HepG2 (cell line): Measurements from ENCODE around the gene CCND2. TPM values are rescaled to one million over a fixed set of nuclear protein-coding genes. Genes with fewer than 3 reads are reported as not detected.

Experiments used
- ATAC-seq: fragments of 200-7000 bp; cut with Tn5 transposase; 3 replicates; pipeline ENCODE4 v1.9.1; 2020; ENCODE audit warnings: mild to moderate bottlenecking, moderate library complexity
- BruUV-seq: library from RNA; stranded (reverse); fragments of 400-500 nt; replicated peaks from 2 replicates; lab custom pipeline; 2021; lab: Mats Ljungman, UMichigan
- CTCF ChIA-PET: fragments of 300-600 bp; formaldehyde crosslinking; extraction: SDS; loops from one replicate; lab custom pipeline; 2021; ENCODE audit warnings: low total read pairs, inconsistent platforms, low intra/inter-chr PET ratio; lab: Yijun Ruan, JAX
- POLR2A ChIA-PET: fragments of 350-600 bp; sonication (Branson Sonifier 250); formaldehyde crosslinking; loops from one replicate; lab custom pipeline; 2020; ENCODE audit warnings: antibody characterized with exemption, inconsistent platforms; lab: Yijun Ruan, JAX
- DNase-seq: peaks from one replicate; pipeline ENCODE4 v3.0.0-alpha.2; 2015; ENCODE audit warnings: low spot score
- FAIRE-seq: peaks from 3 replicates; lab custom pipeline; 2011; peaks lifted over from hg19 to GRCh38; lab: Jason Lieb, UNC
- H2AFZ ChIP-seq: one replicate; pipeline ENCODE4 v1.6.1; 2011; ENCODE audit warnings: low read length, inconsistent platforms
- H3K27ac ChIP-seq: fragments of 300-600 bp; 3 replicates; pipeline ENCODE4 v1.8.0; 2011; ENCODE audit warnings: mixed run types, mild to moderate bottlenecking, mixed read lengths, low read length, inconsistent platforms; ENCODE audit not compliant: insufficient read depth; ENCODE audit errors: extremely low read length
- H3K27me3 ChIP-seq, 2 experiments: fragments of 200-600 bp in 1 of 2; 2 replicates in 1 of 2; 3 replicates in 1 of 2; pipeline versions ENCODE4 v1.6.0 to v1.8.0; 2011; ENCODE audit warnings: low read length in 2 of 2, mild to moderate bottlenecking in 2 of 2, moderate library complexity in 2 of 2, inconsistent platforms in 1 of 2; ENCODE audit not compliant: insufficient read depth in 2 of 2, control insufficient read depth in 1 of 2
- H3K36me3 ChIP-seq, 2 experiments: fragments of 200-600 bp in 1 of 2; replicated peaks in 1 of 2; 2 replicates in 1 of 2; 3 replicates in 1 of 2; pipeline versions ENCODE4 v1.5.1 to v1.8.0; 2011; ENCODE audit warnings: low read length in 2 of 2, inconsistent platforms in 1 of 2; ENCODE audit not compliant: insufficient read depth in 2 of 2, control insufficient read depth in 1 of 2
- H3K4me1 ChIP-seq: 2 replicates; pipeline ENCODE4 v1.5.1; 2012; ENCODE audit warnings: low read length, inconsistent platforms; ENCODE audit not compliant: insufficient read depth
- H3K4me2 ChIP-seq: 2 replicates; pipeline ENCODE4 v1.6.0; 2011; ENCODE audit warnings: low read depth, low read length, inconsistent platforms
- H3K4me3 ChIP-seq, 3 experiments: fragments of 200-600 bp in 1 of 3; sonication (generic), shearing (Covaris generic) in 1 of 3; replicated peaks in 1 of 3; 2 replicates each; pipeline ENCODE4 v1.5.1; 2011 to 2016; ENCODE audit warnings: low read length in 3 of 3, inconsistent platforms in 2 of 3, low read depth in 2 of 3, mild to moderate bottlenecking in 2 of 3, control low read depth in 1 of 3, mixed read lengths in 1 of 3; ENCODE audit not compliant: insufficient read depth in 1 of 3
- H3K79me2 ChIP-seq: one replicate; pipeline ENCODE4 v1.6.1; 2011; ENCODE audit warnings: low read length, inconsistent platforms; ENCODE audit not compliant: insufficient read depth
- H3K9ac ChIP-seq: 2 replicates; pipeline ENCODE4 v1.6.0; 2011; ENCODE audit warnings: mild to moderate bottlenecking, low read depth, low read length, inconsistent platforms; ENCODE audit not compliant: insufficient read depth
- H3K9me3 ChIP-seq: 2 replicates; pipeline ENCODE4 v1.5.1; 2012; ENCODE audit warnings: mild to moderate bottlenecking, low read length
- H4K20me1 ChIP-seq: 2 replicates; pipeline ENCODE4 v1.6.0; 2011; ENCODE audit warnings: inconsistent platforms, mild to moderate bottlenecking, low read length, moderate library complexity; ENCODE audit not compliant: insufficient read depth
- ATRX ChIP-seq: sonication (generic); formaldehyde crosslinking; IDR thresholded peaks from 2 replicates; pipeline ENCODE4 v1.4.0; 2020; ENCODE audit warnings: missing genetic modification reagents, borderline replicate concordance
- CHD2 ChIP-seq: IDR thresholded peaks from 2 replicates; pipeline ENCODE4 v1.6.1; 2011; ENCODE audit warnings: low read depth, low read length, improper control_type of control experiment
- HNRNPK ChIP-seq: fragments of 200-400 bp; formaldehyde crosslinking; IDR thresholded peaks from 2 replicates; pipeline ENCODE4 v1.6.1; 2018; ENCODE audit warnings: low read length, low read depth, moderate library complexity, mild to moderate bottlenecking; ENCODE audit not compliant: poor library complexity, severe bottlenecking
- MBNL3 ChIP-seq: fragments of 250-450 bp; sonication (Bioruptor Pico); conservative IDR thresholded peaks from 2 replicates; pipeline ENCODE4 v1.8.0; 2022; ENCODE audit warnings: mild to moderate bottlenecking, inconsistent platforms
- NONO ChIP-seq, 2 experiments: fragments of 450-650 bp in 1 of 2; sonication (generic) in 1 of 2; formaldehyde crosslinking in 1 of 2; IDR thresholded peaks in 1 of 2; conservative IDR thresholded peaks in 1 of 2; 2 replicates each; pipeline versions ENCODE4 v1.6.1 to v1.8.0; 2017 to 2022; ENCODE audit warnings: mild to moderate bottlenecking in 1 of 2, missing genetic modification reagents in 1 of 2, moderate library complexity in 1 of 2
- RNF2 ChIP-seq: fragments of 450-650 bp; conservative IDR thresholded peaks from 2 replicates; pipeline ENCODE4 v1.6.1; 2016; ENCODE audit warnings: low read depth
- SUZ12 ChIP-seq: fragments of 150-350 bp; IDR thresholded peaks from 2 replicates; pipeline ENCODE4 v1.6.1; 2014; ENCODE audit warnings: low read depth, low read length
- YY1 ChIP-seq: IDR thresholded peaks from 2 replicates; pipeline ENCODE4 v1.6.1; 2011; ENCODE audit warnings: low read length, low read depth, moderate library complexity, mild to moderate bottlenecking; ENCODE audit not compliant: insufficient read depth, insufficient replicate concordance
- ZBTB38 ChIP-seq: sonication (generic); formaldehyde crosslinking; IDR thresholded peaks from 2 replicates; pipeline ENCODE4 v1.5.1; 2020; ENCODE audit warnings: mild to moderate bottlenecking, missing genetic modification reagents
- ZFX ChIP-seq: sonication (generic); formaldehyde crosslinking; IDR thresholded peaks from 2 replicates; pipeline ENCODE4 v1.4.0; 2020; ENCODE audit warnings: mild to moderate bottlenecking, low read depth, missing genetic modification reagents, moderate library complexity
- ZNF232 ChIP-seq: sonication (generic); formaldehyde crosslinking; IDR thresholded peaks from 2 replicates; pipeline ENCODE4 v1.4.0; 2020; ENCODE audit warnings: missing genetic modification reagents, borderline replicate concordance
- ZNF256 ChIP-seq: sonication (generic); formaldehyde crosslinking; conservative IDR thresholded peaks from 2 replicates; pipeline ENCODE4 v1.4.0; 2020; ENCODE audit warnings: missing genetic modification reagents
- ZNF333 ChIP-seq: sonication (generic); formaldehyde crosslinking; IDR thresholded peaks from 2 replicates; pipeline ENCODE4 v1.4.0; 2020; ENCODE audit warnings: mild to moderate bottlenecking, missing genetic modification reagents, borderline replicate concordance
- ZNF7 ChIP-seq: IDR thresholded peaks from 2 replicates; pipeline ENCODE4 v1.6.1; 2016; ENCODE audit warnings: missing biosample characterization, missing genetic modification reagents
- ZNF776 ChIP-seq: sonication (generic); formaldehyde crosslinking; IDR thresholded peaks from 2 replicates; pipeline ENCODE4 v1.4.0; 2020; ENCODE audit warnings: mild to moderate bottlenecking, missing genetic modification reagents
- ZNF878 ChIP-seq: sonication (generic); formaldehyde crosslinking; IDR thresholded peaks from 2 replicates; pipeline ENCODE4 v1.8.1; 2023; ENCODE audit warnings: mild to moderate bottlenecking, missing genetic modification reagents, moderate library complexity
- ZSCAN9 ChIP-seq: IDR thresholded peaks from 2 replicates; pipeline ENCODE4 v1.6.1; 2016; ENCODE audit warnings: borderline replicate concordance
- WGBS: methylation state at CpG from one replicate; pipeline ENCODE4 v1.1.6; 2017; ENCODE audit warnings: low lambda C conversion rate; 5-methylcytosine and 5-hydroxymethylcytosine counted together
- in situ Hi-C: cut with HindIII; loops from 2 replicates; pipeline ENCODE4 v1.10.0; 2017; ENCODE audit warnings: low pct_unique_long_range_greater_than_20kb; ENCODE audit not compliant: extremely low pct_ligation_motif_present
- intact Hi-C: fragments of 100-400 bp; cut with micrococcal nuclease; formaldehyde crosslinking; loops from one replicate; pipeline ENCODE4 v1.10.0; 2022; ENCODE audit not compliant: unreplicated experiment
- polyA plus RNA-seq, 8 experiments: library from polyadenylated mRNA; depleted of rRNA in 3 of 8; stranded (reverse) in 7 of 8; unstranded in 1 of 8; fragments of >200 nt; fragmentation: Illumina TruSeq in 4 of 8; extraction: Trizol in 4 of 8; gene quantifications; 2 replicates each; pipeline versions ENCODE4 v1.2.1 to v1.2.3, GENCODE V29; 2011 to 2016; ENCODE audit warnings: low read depth in 4 of 8, missing spikeins in 1 of 8, mixed read lengths in 1 of 8; ENCODE audit not compliant: insufficient read depth in 1 of 8
- total RNA-seq, 5 experiments: library from RNA; depleted of rRNA; stranded (reverse); fragments of >200 nt; fragmentation: Illumina TruSeq; extraction: Trizol; gene quantifications; 2 replicates each; pipeline ENCODE4 v1.2.3, GENCODE V29; 2016; ENCODE audit warnings: low read depth in 1 of 5
- TF ChIP-seq, protein P1 (sequence below): sonication (generic); formaldehyde crosslinking; conservative IDR thresholded peaks from 2 replicates; pipeline ENCODE4 v1.4.0; 2020; ENCODE audit warnings: missing genetic modification reagents
- TF ChIP-seq, protein P2 (sequence below): IDR thresholded peaks from 2 replicates; pipeline ENCODE4 v1.6.1; 2016; ENCODE audit warnings: control low read depth
- TF ChIP-seq, protein P3 (sequence below): fragments of 450-650 bp; IDR thresholded peaks from 2 replicates; pipeline ENCODE4 v1.6.1; 2017; ENCODE audit warnings: mild to moderate bottlenecking

CCND2 gene
- total and polyA plus RNA-seq, 2 of the 13 experiments (the other 11 are each of a cell fraction or from before 2014, with no cell fraction given), result 0.61 to 1.4 TPM

- no peak for TF ChIP-seq RNF2
- no peak for TF ChIP-seq MBNL3 (CRISPR knock-in tag)
- no peak for TF ChIP-seq ZFX (CRISPR knock-in tag)
- TF ChIP-seq, protein P1, sequence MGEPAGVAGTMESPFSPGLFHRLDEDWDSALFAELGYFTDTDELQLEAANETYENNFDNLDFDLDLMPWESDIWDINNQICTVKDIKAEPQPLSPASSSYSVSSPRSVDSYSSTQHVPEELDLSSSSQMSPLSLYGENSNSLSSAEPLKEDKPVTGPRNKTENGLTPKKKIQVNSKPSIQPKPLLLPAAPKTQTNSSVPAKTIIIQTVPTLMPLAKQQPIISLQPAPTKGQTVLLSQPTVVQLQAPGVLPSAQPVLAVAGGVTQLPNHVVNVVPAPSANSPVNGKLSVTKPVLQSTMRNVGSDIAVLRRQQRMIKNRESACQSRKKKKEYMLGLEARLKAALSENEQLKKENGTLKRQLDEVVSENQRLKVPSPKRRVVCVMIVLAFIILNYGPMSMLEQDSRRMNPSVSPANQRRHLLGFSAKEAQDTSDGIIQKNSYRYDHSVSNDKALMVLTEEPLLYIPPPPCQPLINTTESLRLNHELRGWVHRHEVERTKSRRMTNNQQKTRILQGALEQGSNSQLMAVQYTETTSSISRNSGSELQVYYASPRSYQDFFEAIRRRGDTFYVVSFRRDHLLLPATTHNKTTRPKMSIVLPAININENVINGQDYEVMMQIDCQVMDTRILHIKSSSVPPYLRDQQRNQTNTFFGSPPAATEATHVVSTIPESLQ (CRISPR knock-in tag), result no peak
- no peak for TF ChIP-seq ZNF7 (CRISPR knock-in tag)
- TF ChIP-seq ZSCAN9 (CRISPR knock-in tag), result no peak
- TF ChIP-seq ZNF878 (CRISPR knock-in tag), result no peak
- no peak for TF ChIP-seq ZNF776 (CRISPR knock-in tag)
- TF ChIP-seq ZNF256 (CRISPR knock-in tag), result no peak
Observed at GRCh38 chr12:4228122-4228580, 45.4 kb upstream of the CCND2 start (continued).

- ChIA-PET POLR2A (no interaction called here), CTCF (no interaction called here)
- H3K79me2 ChIP-seq, result no peaks in the 10 kb centered on the region
- peaks cover 2 to 47% of the 10 kb centered on the region in 2 experiments; a peak in 3 of 5 replicates for H3K27me3 ChIP-seq
- H4K20me1 ChIP-seq, result no peaks in the 10 kb centered on the region
- intact Hi-C loops (no loop called here), in situ Hi-C loops (no loop called here)
- H3K36me3 ChIP-seq, result no peaks in the 10 kb centered on the region
- no peak for ATAC-seq
- no peak overlapping the region for H3K4me2 ChIP-seq
- H3K9ac ChIP-seq, result no peak overlapping the region
- no peak for FAIRE-seq
- H3K4me3 ChIP-seq, result no peak overlapping the region
- no peak for DNase-seq
- no peak overlapping the region for H2AFZ ChIP-seq
- H3K4me1 ChIP-seq, result no peaks in the 10 kb centered on the region
- H3K9me3 ChIP-seq, result no peaks in the 10 kb centered on the region
- WGBS, result 6% methylated on average over 3 of the region's 6 CpGs
- no peak overlapping the region for H3K27ac ChIP-seq
- no TSS peak for BruUV-seq
- TF ChIP-seq, protein P2, sequence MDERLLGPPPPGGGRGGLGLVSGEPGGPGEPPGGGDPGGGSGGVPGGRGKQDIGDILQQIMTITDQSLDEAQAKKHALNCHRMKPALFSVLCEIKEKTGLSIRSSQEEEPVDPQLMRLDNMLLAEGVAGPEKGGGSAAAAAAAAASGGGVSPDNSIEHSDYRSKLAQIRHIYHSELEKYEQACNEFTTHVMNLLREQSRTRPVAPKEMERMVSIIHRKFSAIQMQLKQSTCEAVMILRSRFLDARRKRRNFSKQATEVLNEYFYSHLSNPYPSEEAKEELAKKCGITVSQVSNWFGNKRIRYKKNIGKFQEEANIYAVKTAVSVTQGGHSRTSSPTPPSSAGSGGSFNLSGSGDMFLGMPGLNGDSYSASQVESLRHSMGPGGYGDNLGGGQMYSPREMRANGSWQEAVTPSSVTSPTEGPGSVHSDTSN, result no peak
- TF ChIP-seq, protein P3, sequence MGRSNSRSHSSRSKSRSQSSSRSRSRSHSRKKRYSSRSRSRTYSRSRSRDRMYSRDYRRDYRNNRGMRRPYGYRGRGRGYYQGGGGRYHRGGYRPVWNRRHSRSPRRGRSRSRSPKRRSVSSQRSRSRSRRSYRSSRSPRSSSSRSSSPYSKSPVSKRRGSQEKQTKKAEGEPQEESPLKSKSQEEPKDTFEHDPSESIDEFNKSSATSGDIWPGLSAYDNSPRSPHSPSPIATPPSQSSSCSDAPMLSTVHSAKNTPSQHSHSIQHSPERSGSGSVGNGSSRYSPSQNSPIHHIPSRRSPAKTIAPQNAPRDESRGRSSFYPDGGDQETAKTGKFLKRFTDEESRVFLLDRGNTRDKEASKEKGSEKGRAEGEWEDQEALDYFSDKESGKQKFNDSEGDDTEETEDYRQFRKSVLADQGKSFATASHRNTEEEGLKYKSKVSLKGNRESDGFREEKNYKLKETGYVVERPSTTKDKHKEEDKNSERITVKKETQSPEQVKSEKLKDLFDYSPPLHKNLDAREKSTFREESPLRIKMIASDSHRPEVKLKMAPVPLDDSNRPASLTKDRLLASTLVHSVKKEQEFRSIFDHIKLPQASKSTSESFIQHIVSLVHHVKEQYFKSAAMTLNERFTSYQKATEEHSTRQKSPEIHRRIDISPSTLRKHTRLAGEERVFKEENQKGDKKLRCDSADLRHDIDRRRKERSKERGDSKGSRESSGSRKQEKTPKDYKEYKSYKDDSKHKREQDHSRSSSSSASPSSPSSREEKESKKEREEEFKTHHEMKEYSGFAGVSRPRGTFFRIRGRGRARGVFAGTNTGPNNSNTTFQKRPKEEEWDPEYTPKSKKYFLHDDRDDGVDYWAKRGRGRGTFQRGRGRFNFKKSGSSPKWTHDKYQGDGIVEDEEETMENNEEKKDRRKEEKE, result no peak
- no peak for TF ChIP-seq ATRX
- TF ChIP-seq ZNF232 (CRISPR knock-in tag), result no peak
- no peak for TF ChIP-seq CHD2
- TF ChIP-seq YY1, result no peak
- TF ChIP-seq ZBTB38 (CRISPR knock-in tag), result no peak
- TF ChIP-seq NONO (IDR thresholded peaks at IDR 0.05), result no peak
- no peak for TF ChIP-seq NONO (CRISPR knock-in tag; conservative IDR thresholded peaks at IDR 0.05)
- no peak for TF ChIP-seq ZNF333 (CRISPR knock-in tag)
- TF ChIP-seq HNRNPK, result no peak
- TF ChIP-seq SUZ12, result no peak
Observed at GRCh38 chr12:4230526-4230925, 43.0 kb upstream of the CCND2 start.
